ENCODE results near the gene C9orf153. TPM values are rescaled to one million over a fixed set of nuclear protein-coding genes. Genes with fewer than 3 reads are reported as not detected.

Gene C9orf153
- total and polyA plus RNA-seq, 2 of the 4 experiments (the other 2 are of a cell fraction), result not detected

- Histone ChIP-seq H3K4me2 (ENCODE audit: low read depth, low read length) (peak overlapping the region; percentile 98), H2AK5ac (ENCODE audit: low read depth, low read length) (peak overlapping the region; percentile 83), H2AFZ (replicated peaks; ENCODE audit: low read length, poor library complexity) (peak overlapping the region; percentile 98), H2BK120ac (ENCODE audit: low read depth, low read length) (peak overlapping the region; percentile 70; the same call in 1 of the 2 replicates), H4K5ac (ENCODE audit: low read depth, low read length) (peak overlapping the region; percentile 85), H3K27me3 (ENCODE audit: control insufficient read depth, insufficient read depth, low read length) (no peaks in the 10 kb centered on the region), H3K4me3 (ENCODE audit: insufficient read depth, low read depth, low read length) (peak overlapping the region; percentile 92), H3K56ac (ENCODE audit: extremely low read depth, insufficient read depth, low read length) (peak overlapping the region; percentile 92), H4K8ac (ENCODE audit: low read depth in 2 of 2, low read length in 2 of 2) (peak overlapping the region; percentile 43 to 85), H2AK9ac (replicated peaks; ENCODE audit: low read depth, low read length, poor library complexity) (peak overlapping the region; percentile 95), H3K4me1 (ENCODE audit: control insufficient read depth, insufficient read depth, low read length) (peaks cover 4% of the 10 kb centered on the region), H3K18ac (ENCODE audit: low read depth, low read length) (peak overlapping the region; percentile 76), H3K79me1 (ENCODE audit: low read depth in 1 of 2, low read length in 2 of 2) (peaks cover 25 to 33% of the 10 kb centered on the region in 2 experiments), H3K27ac (ENCODE audit: insufficient read depth, low read length) (peak overlapping the region; percentile 88), H2BK20ac (ENCODE audit: low read depth, low read length) (no peak overlapping the region), H4K91ac (ENCODE audit: insufficient read depth, low read depth, low read length) (peak overlapping the region; percentile 78), H3K9ac (ENCODE audit: low read depth, low read length) (peak overlapping the region; percentile 96), H3K9me1 (ENCODE audit: insufficient read depth, low read length) (peaks cover 10% of the 10 kb centered on the region), H3K9me3 (ENCODE audit: control insufficient read depth, insufficient read depth, low read length) (no peaks in the 10 kb centered on the region), H4K20me1 (ENCODE audit: insufficient read depth, low read length) (peaks cover 15% of the 10 kb centered on the region), H3K4ac (ENCODE audit: low read depth, low read length) (peak overlapping the region; percentile 85), H2BK15ac (ENCODE audit: low read depth, low read length) (0 out of 3 replicates have a peak overlapping the region, but pooled peaks have one; percentile 78), H3K14ac (replicated peaks; ENCODE audit: low read depth, low read length) (peak overlapping the region; percentile 91), H2BK5ac (ENCODE audit: low read depth, low read length, poor library complexity, severe bottlenecking) (peak overlapping the region; percentile 87), H3K23ac (ENCODE audit: low read depth, low read length) (peak overlapping the region; percentile 95), H3K36me3 (ENCODE audit: control insufficient read depth, insufficient read depth, low read length) (no peaks in the 10 kb centered on the region; the same call in none of the 2 replicates)
- TF ChIP-seq CHD1 (IDR thresholded peaks at IDR 0.05; ENCODE audit: low read depth, low read length) (no peak), RAD21 (IDR thresholded peaks at IDR 0.05; ENCODE audit: low read length) (no peak), FOS (IDR thresholded peaks at IDR 0.05; ENCODE audit: low read depth, low read length) (no peak), MAZ (IDR thresholded peaks at IDR 0.05; ENCODE audit: borderline replicate concordance, low read depth, low read length) (no peak), POLR2A (IDR thresholded peaks at IDR 0.05; ENCODE audit: low read depth, low read length) (no peak), RFX5 (IDR thresholded peaks at IDR 0.05; ENCODE audit: low read depth, low read length) (no peak)
- DNase-seq (no peak), ATAC-seq (ENCODE audit: low read depth) (no peak)
- BruUV-seq (replicated peaks), result no TSS peak
- WGBS, 2 experiments (ENCODE audit: extremely low coverage in 2 of 2, insufficient read length in 1 of 2), result 0% methylated on average over 10 of the region's 31 CpGs; no CpG with 5 or more reads in 1 of the 2 experiments
- in situ Hi-C loops (cut with MboI; ENCODE audit: low sequenced_read_pairs), result no loop called here
- intact Hi-C loops (cut with micrococcal nuclease), result loop anchor here (5.0 kb wide), 2 partner anchors 126 to 339 kb away; partner anchors contain the start of gene NAA35
- CTCF ChIA-PET, result interaction anchor here (2.2 kb wide), 1 partner anchor 79 kb away, joined by 5 read pairs; no protein-coding TSS in a partner anchor
- POLR2A ChIA-PET (ENCODE audit: unreplicated experiment), result interaction anchor here (0.6 kb wide), 1 partner anchor 303 kb away, joined by 3 read pairs; no protein-coding TSS in a partner anchor
- dilution Hi-C loops (cut with HindIII; ENCODE audit: low sequenced_read_pairs, unreplicated experiment), result no loop called here
These were observed 22.2 kb upstream of the C9orf153 start for GRCh38 chr9:86281593-86282076.

Measured in IMR-90 (cell line).